ENCODE results near the gene KRTAP17-1.

DNA sequence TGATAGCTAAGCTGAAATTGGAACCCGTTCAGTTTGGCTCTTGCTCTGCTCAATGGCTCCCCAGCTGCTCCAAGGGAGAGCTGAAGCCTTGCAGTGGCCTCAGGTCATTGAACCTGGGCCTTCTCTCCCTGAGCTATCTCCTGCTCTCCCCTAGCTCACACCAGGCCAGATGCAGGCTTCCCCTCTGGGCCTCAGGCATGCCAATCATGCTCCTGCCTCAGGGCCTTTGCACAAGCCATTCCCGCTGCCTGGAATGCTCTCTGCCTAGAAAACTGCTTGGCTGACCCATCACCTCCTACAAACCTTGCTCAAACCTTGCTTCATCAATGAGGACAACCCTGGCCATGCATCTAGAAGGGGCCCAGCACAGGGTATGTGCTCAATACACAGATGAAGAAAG is 16.7 kb upstream of the KRTAP17-1 start:
- TF ChIP-seq, protein P1, sequence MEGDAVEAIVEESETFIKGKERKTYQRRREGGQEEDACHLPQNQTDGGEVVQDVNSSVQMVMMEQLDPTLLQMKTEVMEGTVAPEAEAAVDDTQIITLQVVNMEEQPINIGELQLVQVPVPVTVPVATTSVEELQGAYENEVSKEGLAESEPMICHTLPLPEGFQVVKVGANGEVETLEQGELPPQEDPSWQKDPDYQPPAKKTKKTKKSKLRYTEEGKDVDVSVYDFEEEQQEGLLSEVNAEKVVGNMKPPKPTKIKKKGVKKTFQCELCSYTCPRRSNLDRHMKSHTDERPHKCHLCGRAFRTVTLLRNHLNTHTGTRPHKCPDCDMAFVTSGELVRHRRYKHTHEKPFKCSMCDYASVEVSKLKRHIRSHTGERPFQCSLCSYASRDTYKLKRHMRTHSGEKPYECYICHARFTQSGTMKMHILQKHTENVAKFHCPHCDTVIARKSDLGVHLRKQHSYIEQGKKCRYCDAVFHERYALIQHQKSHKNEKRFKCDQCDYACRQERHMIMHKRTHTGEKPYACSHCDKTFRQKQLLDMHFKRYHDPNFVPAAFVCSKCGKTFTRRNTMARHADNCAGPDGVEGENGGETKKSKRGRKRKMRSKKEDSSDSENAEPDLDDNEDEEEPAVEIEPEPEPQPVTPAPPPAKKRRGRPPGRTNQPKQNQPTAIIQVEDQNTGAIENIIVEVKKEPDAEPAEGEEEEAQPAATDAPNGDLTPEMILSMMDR (IDR thresholded peaks at IDR 0.05): no peak
- TF ChIP-seq POLR2AphosphoS5 (IDR thresholded peaks at IDR 0.05; ENCODE audit: insufficient read depth in 1 of 2, low read depth in 1 of 2): no peak
- TF ChIP-seq POLR2A (IDR thresholded peaks at IDR 0.05): no peak
